Measurements from ENCODE around the gene DAPK3.
A peak's percentile ranks its signal among the peaks of the same experiment; 100 is the strongest.
"Not testable (repeated sequence)": the region's sequence is repeated elsewhere in the genome, so short reads cannot be mapped to it uniquely, and the experiment has no call there.

DAPK3 gene

DNA sequence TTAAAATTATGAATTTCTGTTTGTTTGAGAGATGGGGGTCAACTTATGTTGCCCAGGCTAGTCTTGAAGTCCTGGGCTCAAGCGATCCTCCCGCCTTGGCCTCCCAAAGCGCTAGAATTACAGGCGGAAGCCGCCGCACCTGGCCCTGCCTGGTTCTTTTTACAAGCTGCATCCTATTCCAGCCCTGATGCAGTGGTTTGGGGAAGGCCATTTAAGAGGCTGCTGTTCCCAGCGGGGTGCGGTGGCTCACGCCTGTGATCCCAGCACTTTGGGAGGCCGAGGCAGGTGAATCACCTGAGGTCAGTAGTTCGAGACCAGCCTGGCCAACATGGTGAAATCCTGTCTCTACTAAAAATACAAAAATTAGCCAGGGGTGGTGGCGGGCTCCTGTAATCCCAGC lies 2.9 kb downstream of the DAPK3 start:
- Histone ChIP-seq H3K4me1 (ENCODE audit: control insufficient read depth, insufficient read depth, low read length) (peaks cover 17% of the 10 kb centered on the region), H3K36me3 (ENCODE audit: control insufficient read depth in 2 of 2, insufficient read depth in 1 of 2, low read length in 2 of 2) (peaks cover 20 to 52% of the 10 kb centered on the region in 2 experiments; a peak in 2 of 3 replicates), H3K27ac (ENCODE audit: extremely low read depth, low read depth, low read length) (peak overlapping the region; percentile 78; the same call in 1 of the 2 replicates)
- TF ChIP-seq ZNF146 (tag by site-specific recombination; IDR thresholded peaks at IDR 0.05) = peak; percentile 20; the same call in 1 of the 2 replicates
- CTCF ChIA-PET = interaction anchor here (1.0 to 2.0 kb wide), 3 partner anchors 20 to 115 kb away, joined by 3 to 9 read pairs (median 4); partner anchors contain the start of gene NMRK2
- H3K9me3 ChIP-seq (ENCODE audit: control insufficient read depth, insufficient read depth, low read depth, low read length); H3K4me3 ChIP-seq (ENCODE audit: low read depth, low read length): not testable (repeated sequence)
- POLR2A ChIA-PET = interaction anchor here (1.0 to 5.3 kb wide), 9 partner anchors 9 to 504 kb away, joined by 3 to 258 read pairs (median 6); partner anchors contain the start of genes EEF2, HDGFL2, NMRK2 and PIAS4

DNA sequence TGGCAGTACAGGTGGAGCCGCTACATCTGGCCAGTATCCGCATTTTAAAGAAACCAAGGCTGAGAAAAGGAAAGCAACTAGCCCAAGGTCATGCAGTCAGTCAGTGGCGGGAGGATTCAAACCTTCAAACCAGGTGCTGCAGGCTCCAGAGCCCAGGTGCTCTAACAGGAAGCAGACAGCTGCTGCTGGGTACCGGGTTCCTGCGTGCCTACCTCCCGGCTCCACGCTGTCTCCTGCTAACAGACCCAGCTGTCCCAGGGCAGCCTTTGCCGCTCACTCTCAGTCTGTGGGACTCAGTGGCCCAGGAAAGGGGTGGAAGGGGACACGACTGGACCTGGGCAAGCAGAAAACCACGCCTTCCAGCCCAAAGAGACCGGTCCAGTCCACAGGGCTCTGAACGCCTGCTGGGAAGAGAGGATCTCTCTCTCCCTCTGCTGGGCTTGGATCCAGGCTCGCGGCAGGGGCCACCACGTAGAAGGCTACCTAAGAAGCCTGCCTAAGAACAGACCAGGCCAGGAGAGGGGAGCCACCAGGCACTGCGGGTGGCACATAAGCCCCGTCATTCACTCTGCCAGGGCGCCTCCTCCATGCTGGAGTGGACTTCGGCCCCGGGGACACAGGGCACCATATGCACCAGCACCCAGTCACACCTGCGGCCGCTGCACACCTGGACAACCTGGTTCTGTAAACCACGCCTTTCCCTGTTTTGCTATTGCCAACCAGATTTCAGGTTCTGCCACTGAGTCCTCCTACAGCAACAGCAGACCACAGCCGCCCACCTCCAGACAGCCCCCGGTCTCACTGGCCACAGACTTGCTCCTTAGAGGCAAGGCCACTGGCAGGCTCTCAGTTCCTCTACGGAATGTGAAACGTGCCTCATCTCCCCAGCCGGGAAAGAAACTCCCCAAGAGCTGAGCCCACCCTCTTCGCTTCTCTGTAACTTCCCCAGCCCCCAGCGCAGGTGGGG lies 4.6 kb downstream of the DAPK3 start:
- no peak for TF ChIP-seq ZNF366 (tag by site-specific recombination; conservative IDR thresholded peaks at IDR 0.05)
- no peak for TF ChIP-seq ZNF146 (tag by site-specific recombination; IDR thresholded peaks at IDR 0.05)
- TF ChIP-seq EGR2 (tag by site-specific recombination; IDR thresholded peaks at IDR 0.05; ENCODE audit: low read depth) = peak; percentile 47
- TF ChIP-seq ZFHX2 (tag by site-specific recombination; conservative IDR thresholded peaks at IDR 0.05) = peak; percentile 52; the same call in 1 of the 2 replicates
- Histone ChIP-seq H3K36me3 (ENCODE audit: control insufficient read depth in 2 of 2, insufficient read depth in 1 of 2, low read length in 2 of 2) (peaks cover 22 to 65% of the 10 kb centered on the region in 2 experiments; a peak in 2 of 3 replicates), H3K4me1 (ENCODE audit: control insufficient read depth, insufficient read depth, low read length) (peaks cover 17% of the 10 kb centered on the region), H3K9me3 (ENCODE audit: control insufficient read depth, insufficient read depth, low read depth, low read length) (no peaks in the 10 kb centered on the region), H3K4me3 (ENCODE audit: low read depth, low read length) (no peak overlapping the region), H3K27ac (ENCODE audit: extremely low read depth, low read depth, low read length) (peak overlapping the region; percentile 31; the same call in 1 of the 2 replicates)
- POLR2A ChIA-PET = no interaction called here
- CTCF ChIA-PET = interaction anchor here (0.6 kb wide), 1 partner anchor 14 kb away, joined by 3 read pairs; no protein-coding TSS in a partner anchor

DNA sequence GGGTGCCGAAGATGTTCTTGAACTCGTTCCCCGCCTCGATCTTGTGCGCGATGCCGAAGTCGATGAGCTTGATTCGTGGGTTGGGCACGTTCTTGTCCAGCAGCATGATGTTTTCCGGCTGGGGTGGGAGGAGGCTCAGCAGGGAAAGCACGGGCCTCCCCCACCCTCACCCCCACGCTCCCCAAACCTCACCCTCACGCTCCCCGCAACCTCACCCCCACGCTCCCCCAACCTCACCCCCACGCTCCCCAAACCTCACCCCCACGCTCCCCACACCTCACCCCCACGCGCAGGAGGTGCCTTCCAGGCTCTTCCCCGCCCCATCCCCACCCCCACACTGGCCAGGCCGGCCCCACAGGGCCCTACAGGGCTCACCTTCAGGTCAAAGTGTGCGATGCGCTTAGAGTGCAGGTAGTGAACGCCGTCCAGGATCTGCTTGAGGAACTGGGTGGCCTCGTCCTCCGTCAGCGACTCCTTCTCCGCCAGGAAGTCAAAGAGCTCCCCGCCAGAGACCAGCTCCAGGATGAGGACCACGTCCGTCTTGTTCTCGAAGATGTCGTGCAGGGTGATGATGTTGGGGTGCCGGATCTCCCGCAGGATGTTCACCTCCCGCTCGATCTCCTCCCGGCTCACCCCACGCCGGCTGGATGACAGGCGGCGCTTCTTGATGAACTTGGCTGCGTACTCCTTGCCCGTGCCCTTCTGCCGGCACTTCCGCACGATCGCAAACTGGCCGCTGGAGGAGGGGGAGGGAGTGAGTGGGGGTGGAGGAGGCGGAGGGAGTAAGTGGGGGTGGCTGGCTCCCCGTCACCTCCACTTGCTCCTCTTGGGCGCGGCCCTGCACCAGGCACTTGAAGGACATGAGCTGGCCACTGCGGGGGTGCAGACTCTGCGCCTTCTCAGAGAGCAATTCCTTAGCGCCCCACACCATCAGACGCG lies 6.4 kb downstream of the DAPK3 start:
- Histone ChIP-seq H3K9me3 (ENCODE audit: control insufficient read depth, insufficient read depth, low read depth, low read length) (no peaks in the 10 kb centered on the region), H3K27ac (ENCODE audit: extremely low read depth, low read depth, low read length) (no peak overlapping the region), H3K4me3 (ENCODE audit: low read depth, low read length) (no peak overlapping the region), H3K4me1 (ENCODE audit: control insufficient read depth, insufficient read depth, low read length) (peaks cover 14% of the 10 kb centered on the region), H3K36me3 (ENCODE audit: control insufficient read depth in 2 of 2, insufficient read depth in 1 of 2, low read length in 2 of 2) (peaks cover 22 to 83% of the 10 kb centered on the region in 2 experiments; a peak in 2 of 3 replicates)
- CTCF ChIA-PET = interaction anchor here (0.6 kb wide), 1 partner anchor 23 kb away, joined by 3 read pairs; no protein-coding TSS in a partner anchor
- POLR2A ChIA-PET = interaction anchor here (0.7 kb wide), 2 partner anchors 20 to 100 kb away, joined by 3 to 4 read pairs; no protein-coding TSS in a partner anchor
- 0 out of 2 replicates have a peak, but pooled peaks have one; percentile 10 for TF ChIP-seq EGR2 (tag by site-specific recombination; IDR thresholded peaks at IDR 0.05; ENCODE audit: low read depth)
- TF ChIP-seq ZFP3 (tag by site-specific recombination; IDR thresholded peaks at IDR 0.05; ENCODE audit: low read depth) = no peak

GRCh38 chr19:3963458-3964255 lies 7.2 kb downstream of the DAPK3 start:
- peaks cover 6% of the 10 kb centered on the region for H3K4me1 ChIP-seq (ENCODE audit: control insufficient read depth, insufficient read depth, low read length)
- TF ChIP-seq ZNF792 (tag by site-specific recombination; IDR thresholded peaks at IDR 0.05) (no peak), SP7 (tag by site-specific recombination; IDR thresholded peaks at IDR 0.05) (no peak), ZNF513 (tag by site-specific recombination; IDR thresholded peaks at IDR 0.05) (no peak), ZNF837 (tag by site-specific recombination; IDR thresholded peaks at IDR 0.05) (no peak), ZNF677 (tag by site-specific recombination; IDR thresholded peaks at IDR 0.05) (no peak), ZNF658 (tag by site-specific recombination; IDR thresholded peaks at IDR 0.05) (no peak), ZNF112 (tag by site-specific recombination; IDR thresholded peaks at IDR 0.05) (no peak), ZNF776 (tag by site-specific recombination; IDR thresholded peaks at IDR 0.05; ENCODE audit: borderline replicate concordance) (no peak), ZSCAN4 (tag by site-specific recombination; IDR thresholded peaks at IDR 0.05) (no peak), ZNF23 (tag by site-specific recombination; IDR thresholded peaks at IDR 0.05; ENCODE audit: borderline replicate concordance) (no peak), ZBTB8A (tag by site-specific recombination; IDR thresholded peaks at IDR 0.05) (no peak), ZNF202 (tag by site-specific recombination; IDR thresholded peaks at IDR 0.05; ENCODE audit: borderline replicate concordance) (no peak)
- ChIA-PET POLR2A (interaction anchor here (0.7 to 0.8 kb wide), 2 partner anchors 15 to 99 kb away, joined by 3 to 4 read pairs; no protein-coding TSS in a partner anchor), CTCF (interaction anchor here (0.6 kb wide), 2 partner anchors 24 to 389 kb away, joined by 3 read pairs; no protein-coding TSS in a partner anchor)
- H3K9me3 ChIP-seq (ENCODE audit: control insufficient read depth, insufficient read depth, low read depth, low read length) = no peaks in the 10 kb centered on the region
- no peak overlapping the region for H3K4me3 ChIP-seq (ENCODE audit: low read depth, low read length)
- no peak overlapping the region for H3K27ac ChIP-seq (ENCODE audit: extremely low read depth, low read depth, low read length)
- peaks cover 22 to 91% of the 10 kb centered on the region in 2 experiments; a peak in 2 of 3 replicates for H3K36me3 ChIP-seq (ENCODE audit: control insufficient read depth in 2 of 2, insufficient read depth in 1 of 2, low read length in 2 of 2)
